Measurements from ENCODE around the gene TMEM8B.

Gene TMEM8B

DNA sequence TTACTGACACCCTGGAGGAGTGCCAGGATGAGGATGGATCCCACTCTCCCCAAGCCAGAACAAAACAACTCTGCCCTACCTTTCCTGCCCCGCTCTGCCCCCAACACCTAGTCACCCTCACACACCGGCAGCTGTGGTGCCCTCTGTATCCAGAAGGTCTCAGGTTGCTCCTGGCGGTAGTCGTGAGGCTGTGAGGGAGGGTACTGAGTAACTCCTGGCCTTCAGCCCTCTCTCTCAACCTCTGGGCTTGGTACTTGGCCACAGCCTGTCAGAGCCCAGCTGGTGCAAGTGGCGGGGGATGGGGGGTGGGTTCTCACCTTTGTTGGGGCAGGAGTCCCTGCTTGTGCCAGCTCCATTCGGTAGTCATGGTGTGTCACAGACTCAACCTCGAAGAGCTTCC is 18.9 kb upstream of the TMEM8B start:
- in situ Hi-C loops (cut with MboI; ENCODE audit: low sequenced_read_pairs, unreplicated experiment): no loop called here
- TF ChIP-seq, protein P1, sequence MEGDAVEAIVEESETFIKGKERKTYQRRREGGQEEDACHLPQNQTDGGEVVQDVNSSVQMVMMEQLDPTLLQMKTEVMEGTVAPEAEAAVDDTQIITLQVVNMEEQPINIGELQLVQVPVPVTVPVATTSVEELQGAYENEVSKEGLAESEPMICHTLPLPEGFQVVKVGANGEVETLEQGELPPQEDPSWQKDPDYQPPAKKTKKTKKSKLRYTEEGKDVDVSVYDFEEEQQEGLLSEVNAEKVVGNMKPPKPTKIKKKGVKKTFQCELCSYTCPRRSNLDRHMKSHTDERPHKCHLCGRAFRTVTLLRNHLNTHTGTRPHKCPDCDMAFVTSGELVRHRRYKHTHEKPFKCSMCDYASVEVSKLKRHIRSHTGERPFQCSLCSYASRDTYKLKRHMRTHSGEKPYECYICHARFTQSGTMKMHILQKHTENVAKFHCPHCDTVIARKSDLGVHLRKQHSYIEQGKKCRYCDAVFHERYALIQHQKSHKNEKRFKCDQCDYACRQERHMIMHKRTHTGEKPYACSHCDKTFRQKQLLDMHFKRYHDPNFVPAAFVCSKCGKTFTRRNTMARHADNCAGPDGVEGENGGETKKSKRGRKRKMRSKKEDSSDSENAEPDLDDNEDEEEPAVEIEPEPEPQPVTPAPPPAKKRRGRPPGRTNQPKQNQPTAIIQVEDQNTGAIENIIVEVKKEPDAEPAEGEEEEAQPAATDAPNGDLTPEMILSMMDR (IDR thresholded peaks at IDR 0.05; ENCODE audit: borderline replicate concordance, control extremely low read depth, extremely low read depth, insufficient read depth, missing control alignments): no peak

DNA sequence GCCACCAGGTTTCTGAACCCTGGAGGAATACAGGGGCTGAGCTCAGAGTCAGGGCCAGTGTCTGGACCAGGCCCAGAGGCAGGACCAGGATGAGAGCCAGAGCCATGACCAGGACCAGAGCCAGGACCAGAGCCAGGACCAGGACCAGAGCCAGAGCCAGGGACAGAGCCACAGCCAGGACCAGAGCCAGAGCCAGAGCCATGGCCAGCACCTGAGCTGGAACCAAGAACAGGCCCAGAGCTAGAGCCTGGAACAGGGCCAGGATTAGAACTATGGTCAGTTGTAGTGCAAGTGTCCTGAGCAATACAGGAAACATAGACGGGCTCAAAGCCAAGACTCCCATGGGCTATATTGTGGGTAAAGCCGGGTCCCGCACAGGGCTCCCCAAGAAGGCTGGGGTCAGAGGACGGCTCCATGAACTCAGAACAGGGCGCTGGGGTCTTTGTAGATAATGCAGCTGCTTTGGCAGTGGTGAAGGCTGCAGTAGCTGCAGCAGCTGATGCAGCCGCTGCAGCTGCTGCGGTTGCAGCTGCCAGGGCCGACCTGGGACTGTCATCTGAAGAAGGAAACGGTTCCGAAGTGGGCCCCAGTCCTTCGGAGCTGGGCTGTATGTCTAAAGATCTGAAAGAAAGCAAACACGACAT is 17.5 kb upstream of the TMEM8B start:
- DNase-seq (ENCODE audit: low spot score): no peak
- TF ChIP-seq, protein P1 (IDR thresholded peaks at IDR 0.05; ENCODE audit: borderline replicate concordance, control extremely low read depth, extremely low read depth, insufficient read depth, missing control alignments): no peak
- in situ Hi-C loops (cut with MboI; ENCODE audit: low sequenced_read_pairs, unreplicated experiment): no loop called here

More for the DNA sequence above, 18.9 kb upstream of the TMEM8B start:
- no peak for DNase-seq (ENCODE audit: low spot score)

DNA sequence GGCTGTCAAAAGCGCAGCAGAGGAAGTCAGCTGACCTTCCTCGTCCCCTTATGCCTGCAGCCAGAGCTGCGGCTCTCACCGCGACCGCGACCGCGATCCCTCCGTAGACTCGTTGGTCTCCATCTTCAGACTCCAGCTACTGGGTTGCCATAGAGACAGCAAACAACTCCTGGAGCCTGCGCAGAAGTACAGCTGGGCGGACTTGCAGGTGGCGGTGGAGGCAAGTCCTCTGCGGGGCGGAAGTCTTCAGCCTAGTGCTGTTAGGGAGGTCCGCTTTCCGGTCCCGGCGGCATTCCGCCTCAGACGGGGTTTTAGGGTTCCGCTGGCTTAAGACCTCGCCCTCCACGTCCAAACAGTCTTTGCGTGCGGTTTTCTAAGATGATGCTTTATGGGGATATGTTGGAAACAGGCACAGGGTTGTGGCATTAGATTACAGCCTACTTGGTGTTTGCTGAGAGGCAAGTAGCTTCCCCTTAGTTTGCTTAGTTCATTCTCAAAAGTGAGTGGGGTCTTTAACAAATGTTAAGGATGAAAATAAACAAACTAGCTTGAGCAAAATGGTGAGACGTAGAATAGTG is 16.9 kb upstream of the TMEM8B start, which contains the start of gene SPAG8:
Gene SPAG8 (minus strand): TSS at position 238 of the 578 bp plus-strand sequence. CDS start 115 bp downstream, at position 123.
- DNase-seq (ENCODE audit: low spot score): peak; percentile 94
- in situ Hi-C loops (cut with MboI; ENCODE audit: low sequenced_read_pairs, unreplicated experiment): no loop called here
- TF ChIP-seq, protein P1 (IDR thresholded peaks at IDR 0.05; ENCODE audit: borderline replicate concordance, control extremely low read depth, extremely low read depth, insufficient read depth, missing control alignments): no peak

DNA sequence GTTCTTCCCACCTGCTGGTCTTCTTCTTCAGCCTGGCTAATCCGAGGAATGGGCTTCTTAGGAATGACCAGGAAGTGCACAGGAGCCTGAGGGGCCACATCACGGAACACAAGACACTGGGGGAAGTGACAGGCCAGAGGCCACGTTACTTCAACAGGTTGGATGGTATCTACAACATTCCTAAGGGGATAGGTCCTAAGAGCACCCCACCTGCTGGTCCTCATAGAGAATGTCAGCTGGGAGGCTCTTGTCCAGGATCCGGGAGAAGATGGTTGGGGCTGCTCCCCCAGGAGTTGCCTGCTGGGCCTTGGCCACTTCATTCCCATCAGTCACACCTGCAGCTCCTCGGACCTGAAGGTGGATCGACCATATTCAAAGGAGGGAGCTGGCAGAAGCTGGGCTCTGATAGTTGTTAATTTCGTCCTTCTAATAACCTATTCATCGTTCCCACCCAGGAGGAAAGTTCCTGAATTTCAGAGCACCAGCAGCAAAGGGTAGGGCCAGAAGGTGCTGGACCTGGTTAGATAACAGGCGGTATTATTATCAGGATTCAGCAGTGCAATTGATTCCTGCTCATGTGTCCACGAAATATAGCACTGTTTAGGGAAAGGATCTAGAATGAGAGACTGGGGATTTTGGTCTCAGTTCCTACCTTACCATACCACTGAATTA is 15.5 kb upstream of the TMEM8B start:
- in situ Hi-C loops (cut with MboI; ENCODE audit: low sequenced_read_pairs, unreplicated experiment): no loop called here
- TF ChIP-seq, protein P1 (IDR thresholded peaks at IDR 0.05; ENCODE audit: borderline replicate concordance, control extremely low read depth, extremely low read depth, insufficient read depth, missing control alignments): no peak
- no peak for DNase-seq (ENCODE audit: low spot score)

DNA sequence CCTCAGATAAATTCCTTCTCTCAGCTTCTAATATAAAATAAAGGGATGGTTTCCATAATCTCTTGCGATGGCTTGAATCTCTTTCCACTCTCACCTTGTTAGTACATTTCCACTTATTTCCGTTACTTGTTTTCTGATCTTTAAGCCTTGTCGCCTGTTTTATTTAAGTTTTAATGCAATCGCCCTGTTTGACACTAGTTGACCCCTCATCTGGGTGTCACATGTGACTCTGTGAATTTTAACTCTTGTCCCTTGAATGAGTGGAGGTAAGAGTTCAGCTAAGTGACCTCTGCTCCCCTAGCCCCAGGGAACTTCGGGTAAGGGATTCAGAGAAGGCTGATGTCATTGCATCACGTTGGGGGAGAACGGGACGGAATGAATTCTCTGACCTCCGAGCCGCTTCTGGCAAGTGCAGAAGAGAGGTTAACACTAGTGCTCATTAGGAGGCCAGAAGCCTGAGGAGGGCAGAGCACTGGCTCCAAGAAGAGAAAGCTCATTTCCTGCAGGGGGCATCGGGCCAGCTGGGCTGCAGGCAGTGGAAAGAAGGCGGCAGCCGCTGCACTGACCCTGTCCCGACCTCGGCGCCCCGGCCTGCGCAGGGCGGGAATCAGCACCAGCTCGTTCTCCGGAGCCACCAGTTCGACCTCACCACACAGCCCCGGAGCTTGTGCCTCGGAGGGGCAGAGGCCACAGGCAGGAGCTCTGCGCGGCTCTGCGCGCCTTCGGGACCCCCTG is 14.8 kb upstream of the TMEM8B start:
- TF ChIP-seq, protein P1 (IDR thresholded peaks at IDR 0.05; ENCODE audit: borderline replicate concordance, control extremely low read depth, extremely low read depth, insufficient read depth, missing control alignments): no peak
- peak; percentile 57 for DNase-seq (ENCODE audit: low spot score)
- in situ Hi-C loops (cut with MboI; ENCODE audit: low sequenced_read_pairs, unreplicated experiment): no loop called here

DNA sequence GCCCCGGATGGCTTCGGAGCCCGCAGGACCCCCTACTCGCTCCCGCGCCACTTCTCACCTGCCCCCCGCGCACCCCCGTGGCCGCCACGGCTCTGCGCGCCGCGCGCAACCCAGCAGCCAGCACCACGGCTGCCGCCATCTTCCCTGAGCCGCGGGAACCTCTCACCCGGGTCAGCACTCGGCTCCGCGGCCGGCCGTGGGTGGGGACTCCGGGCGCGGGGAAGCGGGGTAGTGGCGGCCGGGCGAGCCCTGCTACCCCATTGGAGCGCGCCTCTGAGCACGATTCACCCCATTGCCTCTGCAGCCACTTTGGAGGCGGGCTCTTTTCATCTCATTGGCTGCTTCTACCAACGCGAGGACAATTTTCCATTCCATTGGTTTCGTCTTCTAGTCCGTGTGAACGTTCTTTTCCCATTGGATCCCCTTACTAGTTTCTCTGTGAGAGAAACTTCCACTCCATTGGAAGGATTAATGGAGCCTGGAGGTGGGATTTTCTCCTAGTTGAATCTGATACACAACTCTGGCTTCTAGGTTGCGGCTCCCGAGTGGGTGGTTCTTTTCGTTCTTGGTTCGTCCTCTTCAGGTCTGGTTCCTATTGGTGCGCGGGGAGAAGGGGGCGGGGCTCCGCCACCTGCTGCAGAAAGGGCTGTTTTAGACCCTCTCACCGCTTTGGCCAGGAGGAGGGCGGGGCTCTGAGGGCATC is 14.0 kb upstream of the TMEM8B start, which contains the start of gene HINT2:
Gene HINT2 (minus strand): TSS at position 202 of the 703 bp plus-strand sequence. CDS start 63 bp downstream, at position 139.
- TF ChIP-seq, protein P1 (IDR thresholded peaks at IDR 0.05; ENCODE audit: borderline replicate concordance, control extremely low read depth, extremely low read depth, insufficient read depth, missing control alignments): no peak
- in situ Hi-C loops (cut with MboI; ENCODE audit: low sequenced_read_pairs, unreplicated experiment): no loop called here
- peak; percentile 96 for DNase-seq (ENCODE audit: low spot score)
